ENCODE data around the gene EEA1. TPM values are rescaled to one million over a fixed set of nuclear protein-coding genes. Genes with fewer than 3 reads are reported as not detected.

The EEA1 gene
- total and polyA plus RNA-seq, 12 donors = 2.5 to 36.9 (median 21.4) TPM

DNA sequence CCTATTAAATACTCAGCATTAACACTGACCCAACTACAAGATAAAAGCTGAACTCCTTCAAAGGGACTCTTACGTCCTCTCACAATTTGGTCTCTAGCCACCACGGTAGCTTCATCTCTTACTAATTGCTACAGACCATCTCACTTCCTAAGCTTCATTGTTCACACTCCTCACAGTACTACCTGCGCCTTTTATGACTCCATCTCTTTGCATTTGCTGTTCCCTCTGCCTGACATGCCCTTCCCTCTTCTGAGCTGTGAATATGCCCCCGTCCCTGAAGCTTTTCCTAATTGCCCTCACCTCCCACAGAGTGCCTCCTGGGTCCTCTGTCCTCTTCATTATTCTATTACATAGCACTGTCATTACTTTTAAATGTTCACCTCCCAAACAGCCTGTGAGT is 2.5 kb downstream of the EEA1 start:
- WGBS, 4 donors = 75 to 80% (median 76%) methylated on average over 4 of the region's 4 CpGs
- Histone ChIP-seq H3K4me1 (replicated peaks in 1 of 2) (peaks cover 18 to 31% of the 10 kb centered on the region in 2 donors), H3K27me3 (no peaks in the 10 kb centered on the region), H3K36me3 (replicated peaks in 1 of 2) (no peaks in the 10 kb centered on the region), H3K27ac (peak overlapping the region in 2 of 5 donors; percentile 99), H3K9me3 (replicated peaks in 1 of 3) (no peaks in the 10 kb centered on the region), H3K4me3 (peak overlapping the region in 1 of 4 donors; percentile 98)
- DNase-seq = no peak
- TF ChIP-seq, protein P1, sequence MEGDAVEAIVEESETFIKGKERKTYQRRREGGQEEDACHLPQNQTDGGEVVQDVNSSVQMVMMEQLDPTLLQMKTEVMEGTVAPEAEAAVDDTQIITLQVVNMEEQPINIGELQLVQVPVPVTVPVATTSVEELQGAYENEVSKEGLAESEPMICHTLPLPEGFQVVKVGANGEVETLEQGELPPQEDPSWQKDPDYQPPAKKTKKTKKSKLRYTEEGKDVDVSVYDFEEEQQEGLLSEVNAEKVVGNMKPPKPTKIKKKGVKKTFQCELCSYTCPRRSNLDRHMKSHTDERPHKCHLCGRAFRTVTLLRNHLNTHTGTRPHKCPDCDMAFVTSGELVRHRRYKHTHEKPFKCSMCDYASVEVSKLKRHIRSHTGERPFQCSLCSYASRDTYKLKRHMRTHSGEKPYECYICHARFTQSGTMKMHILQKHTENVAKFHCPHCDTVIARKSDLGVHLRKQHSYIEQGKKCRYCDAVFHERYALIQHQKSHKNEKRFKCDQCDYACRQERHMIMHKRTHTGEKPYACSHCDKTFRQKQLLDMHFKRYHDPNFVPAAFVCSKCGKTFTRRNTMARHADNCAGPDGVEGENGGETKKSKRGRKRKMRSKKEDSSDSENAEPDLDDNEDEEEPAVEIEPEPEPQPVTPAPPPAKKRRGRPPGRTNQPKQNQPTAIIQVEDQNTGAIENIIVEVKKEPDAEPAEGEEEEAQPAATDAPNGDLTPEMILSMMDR (IDR thresholded peaks at IDR 0.05) = no peak
- intact Hi-C loops (cut with DNase I) = no loop called here

DNA sequence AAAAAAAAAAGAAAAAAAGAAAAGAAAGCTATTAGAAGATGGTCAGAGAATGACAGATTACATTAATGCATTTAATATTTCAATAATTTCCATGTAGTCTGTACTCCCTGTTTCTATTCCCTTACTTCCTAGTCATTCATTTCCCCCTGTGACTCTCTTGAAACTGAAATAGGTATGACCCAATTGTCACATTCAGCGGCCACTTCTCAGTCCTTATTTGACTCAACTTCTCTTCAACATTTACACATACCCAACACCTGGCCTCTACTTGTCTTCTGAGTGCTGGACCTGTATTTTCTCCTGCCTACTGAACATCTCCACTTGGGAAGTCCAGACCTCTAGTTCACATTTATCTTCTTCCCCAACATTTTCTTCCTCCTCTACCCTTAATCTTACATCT is 7.2 kb downstream of the EEA1 start:
- Histone ChIP-seq H3K4me1 (replicated peaks in 1 of 2) (peaks cover 7 to 13% of the 10 kb centered on the region in 2 donors), H3K27ac (no peak overlapping the region), H3K4me3 (no peak overlapping the region), H3K9me3 (replicated peaks in 1 of 3) (no peaks in the 10 kb centered on the region), H3K36me3 (replicated peaks in 1 of 2) (no peaks in the 10 kb centered on the region), H3K27me3 (no peaks in the 10 kb centered on the region)
- WGBS, 4 donors = 65 to 87% (median 79%) methylated on average over 1 of the region's 1 CpG
- TF ChIP-seq, protein P1 (IDR thresholded peaks at IDR 0.05) = no peak
- no peak for TF ChIP-seq POLR2A (IDR thresholded peaks at IDR 0.05)
- DNase-seq = no peak
- intact Hi-C loops (cut with DNase I) = no loop called here

DNA sequence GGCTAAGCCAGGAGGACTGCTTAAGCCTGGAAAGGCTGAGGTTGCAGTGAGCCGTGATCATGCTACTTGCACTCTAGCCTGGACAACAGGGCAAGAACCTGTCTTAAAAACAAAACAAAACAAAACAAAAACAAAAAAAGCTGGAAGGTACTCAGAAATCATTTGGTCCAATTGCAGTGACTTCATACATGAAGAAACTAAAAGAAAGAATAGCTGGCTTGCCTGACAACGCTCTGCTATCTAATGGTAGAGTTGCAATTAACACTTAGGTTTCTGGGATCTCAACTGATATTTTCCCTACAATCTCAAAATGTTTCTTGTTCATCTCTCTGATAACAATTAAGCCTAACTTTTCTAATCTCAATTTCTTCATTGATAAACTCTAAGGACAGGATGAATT is 13.7 kb downstream of the EEA1 start:
- Histone ChIP-seq H3K36me3 (replicated peaks in 1 of 2) (no peaks in the 10 kb centered on the region), H3K27ac (no peak overlapping the region), H3K4me1 (replicated peaks in 1 of 2) (peaks cover 0 to 3% of the 10 kb centered on the region in 2 donors), H3K4me3 (no peak overlapping the region), H3K27me3 (no peaks in the 10 kb centered on the region), H3K9me3 (replicated peaks in 1 of 3) (no peaks in the 10 kb centered on the region)
- no peak for DNase-seq
- intact Hi-C loops (cut with DNase I) = no loop called here
- 76 to 100% (median 84%) methylated on average over 2 of the region's 2 CpGs for WGBS, 4 donors
- TF ChIP-seq POLR2A (IDR thresholded peaks at IDR 0.05) = no peak
- TF ChIP-seq, protein P1 (IDR thresholded peaks at IDR 0.05) = no peak

DNA sequence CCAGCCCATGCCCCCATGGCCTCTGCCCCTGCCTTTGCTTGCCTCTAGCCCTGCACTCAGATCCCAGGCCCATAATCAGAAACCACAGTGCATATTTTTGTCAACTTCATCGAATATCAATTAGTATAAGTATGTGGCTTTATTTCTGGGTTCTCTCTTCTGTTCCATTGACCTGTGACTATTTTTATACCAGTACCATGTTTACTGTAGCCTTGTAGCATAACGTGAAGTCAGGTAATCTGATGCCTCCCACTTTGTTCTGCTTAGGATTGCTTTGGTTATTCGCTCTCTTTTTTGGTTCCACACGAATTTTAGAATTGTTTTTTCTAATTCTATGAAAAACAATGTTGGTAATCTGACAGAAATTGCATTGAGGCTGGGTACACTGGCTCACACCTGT is 14.9 kb downstream of the EEA1 start:
- Histone ChIP-seq H3K4me1 (replicated peaks in 1 of 2) (peaks cover 0 to 3% of the 10 kb centered on the region in 2 donors), H3K9me3 (replicated peaks in 1 of 3) (no peaks in the 10 kb centered on the region), H3K27me3 (no peaks in the 10 kb centered on the region), H3K4me3 (no peak overlapping the region), H3K27ac (no peak overlapping the region), H3K36me3 (replicated peaks in 1 of 2) (no peaks in the 10 kb centered on the region)
- TF ChIP-seq, protein P1 (IDR thresholded peaks at IDR 0.05) = no peak
- no peak for TF ChIP-seq POLR2A (IDR thresholded peaks at IDR 0.05)
- WGBS, 4 donors = 84 to 90% (median 88%) methylated on average over 4 of the region's 4 CpGs
- intact Hi-C loops (cut with DNase I) = no loop called here
- DNase-seq = no peak
